Measurements from ENCODE around the gene EVI5.
"Not testable (repeated sequence)": the region's sequence is repeated elsewhere in the genome, so short reads cannot be mapped to it uniquely, and the experiment has no call there.

Gene EVI5

DNA sequence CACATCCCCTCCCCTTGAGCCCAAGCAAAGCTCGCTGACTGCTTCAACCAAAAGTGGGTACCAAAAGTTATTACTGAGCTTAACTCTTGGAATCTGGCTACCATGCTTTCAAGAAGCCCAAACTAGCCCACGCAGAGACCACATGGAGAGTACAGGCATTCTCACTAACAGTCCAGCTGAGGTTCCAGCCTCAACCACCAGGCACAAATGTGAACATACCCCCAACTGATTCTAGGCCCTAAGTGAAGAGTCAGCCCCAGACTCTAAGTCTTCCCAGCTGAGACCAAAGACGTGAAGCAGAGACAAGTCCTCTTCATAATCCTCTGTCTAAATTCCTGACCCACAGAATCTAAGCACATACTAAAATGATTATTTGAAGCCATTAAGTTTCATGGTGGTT is 36.8 kb downstream of the EVI5 start:
- DNase-seq (ENCODE audit: low read depth): no peak

DNA sequence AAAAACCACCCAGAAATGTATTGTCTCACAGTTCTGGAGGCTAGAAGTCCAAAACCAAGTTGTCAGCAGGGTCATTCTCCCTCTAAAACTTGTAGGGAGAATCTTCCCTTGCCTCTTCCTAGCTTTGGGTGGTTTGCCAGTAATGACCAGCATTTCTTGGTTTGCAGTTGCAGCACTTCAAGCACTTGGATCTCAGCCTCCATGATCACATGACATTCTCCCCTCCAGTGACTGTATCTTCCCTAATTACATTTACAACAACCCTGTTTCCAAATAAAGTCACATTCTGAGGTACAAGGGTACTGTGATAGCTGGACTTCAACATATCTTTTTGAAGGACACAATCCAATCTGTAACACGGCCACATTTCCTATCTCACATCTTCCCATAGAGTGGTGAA is 37.2 kb downstream of the EVI5 start:
- no peak for DNase-seq (ENCODE audit: low read depth)

GRCh38 chr1:92746255-92746654 is 38.7 kb downstream of the EVI5 start:
- DNase-seq (ENCODE audit: low read depth): not testable (repeated sequence)

DNA sequence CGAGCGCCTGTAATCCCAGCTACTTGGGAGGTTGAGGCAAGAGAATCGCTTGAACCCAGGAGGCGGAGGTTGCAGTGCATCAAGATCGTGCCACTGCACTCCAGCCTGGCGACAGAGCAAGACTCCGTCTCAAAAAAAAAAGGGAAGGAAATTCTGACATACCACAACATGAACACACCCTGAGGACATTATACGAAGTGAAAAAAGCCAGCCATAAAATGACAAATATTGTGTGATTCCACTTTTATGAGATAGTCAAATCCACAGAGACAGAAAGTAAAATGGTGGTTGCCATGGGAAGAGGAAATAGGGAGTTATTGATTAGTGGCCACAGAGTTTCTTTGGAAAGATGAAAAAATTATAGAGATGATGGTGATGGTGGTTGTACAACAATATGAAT is 41.7 kb downstream of the EVI5 start:
- no peak for DNase-seq (ENCODE audit: low read depth)

- no peak for DNase-seq (ENCODE audit: low read depth)
Measured at GRCh38 chr1:92739669-92740524, 45.0 kb downstream of the EVI5 start.

DNA sequence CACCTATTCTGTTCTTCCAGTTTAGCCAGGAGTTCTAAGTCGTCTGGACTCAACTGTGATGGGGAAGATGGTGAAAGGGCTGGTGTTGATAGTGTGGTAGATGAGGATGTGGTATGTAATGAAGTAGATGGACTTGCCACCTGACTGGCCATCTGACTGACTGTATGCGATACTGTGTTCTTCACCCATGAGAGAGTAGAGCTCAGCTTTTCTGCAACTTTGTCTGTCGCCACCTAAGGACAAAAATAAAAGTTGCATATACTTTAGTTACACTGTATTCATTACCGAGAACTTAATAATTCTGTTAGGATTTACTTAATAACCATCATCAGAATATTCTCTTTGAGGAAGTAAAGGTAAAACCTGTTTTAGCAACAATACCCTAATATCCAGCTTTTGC is 48.5 kb downstream of the EVI5 start:
- no peak for DNase-seq (ENCODE audit: low read depth)

- DNase-seq (ENCODE audit: low read depth): no peak
Measured at GRCh38 chr1:92730476-92730875, 54.4 kb downstream of the EVI5 start.

GRCh38 chr1:92728697-92729096 is 56.2 kb downstream of the EVI5 start:
- no peak for DNase-seq (ENCODE audit: low read depth)

GRCh38 chr1:92723713-92724112 is 61.2 kb downstream of the EVI5 start:
- DNase-seq (ENCODE audit: low read depth): not testable (repeated sequence)

- no peak for DNase-seq (ENCODE audit: low read depth)
Measured at GRCh38 chr1:92721886-92722285, 63.0 kb downstream of the EVI5 start.

DNA sequence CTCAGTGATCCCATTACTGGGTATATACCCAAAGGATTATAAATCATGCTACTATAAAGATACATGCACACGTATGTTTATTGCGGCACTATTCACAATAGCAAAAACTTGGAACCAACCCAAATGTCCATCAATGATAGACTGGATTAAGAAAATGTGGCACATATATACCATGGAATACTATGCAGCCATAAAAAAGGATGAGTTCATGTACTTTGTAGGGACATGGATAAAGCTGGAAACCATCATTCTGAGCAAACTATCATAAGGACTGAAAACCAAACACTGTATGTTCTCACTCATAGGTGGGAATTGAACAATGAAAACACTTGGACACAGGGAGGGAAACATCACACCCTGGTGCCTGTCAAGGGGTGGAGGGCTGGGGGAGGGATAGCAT is 63.8 kb downstream of the EVI5 start:
- DNase-seq (ENCODE audit: low read depth): not testable (repeated sequence)

DNA sequence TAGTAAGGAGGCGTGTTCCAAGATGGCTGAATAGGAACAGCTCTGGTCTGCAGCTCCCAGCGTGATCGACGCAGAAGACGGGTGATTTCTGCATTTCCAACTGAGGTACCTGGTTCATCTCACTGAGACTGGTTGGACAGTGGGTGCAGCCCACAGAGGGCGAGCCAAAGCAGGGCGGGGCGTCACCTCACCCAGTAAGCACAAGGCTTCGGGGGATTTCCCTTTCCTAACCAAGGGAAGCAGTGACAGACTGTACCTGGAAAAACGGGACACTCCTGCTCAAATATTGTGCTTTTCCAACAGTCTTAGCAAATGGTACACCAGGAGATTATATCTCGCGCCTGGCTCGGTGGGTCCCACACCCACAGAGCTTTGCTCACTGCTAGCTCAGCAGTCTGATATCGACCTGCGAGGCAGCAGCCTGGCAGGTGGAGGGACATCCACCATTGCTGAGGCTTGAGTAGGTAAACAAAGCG is 69.4 kb downstream of the EVI5 start:
- DNase-seq (ENCODE audit: low read depth): not testable (repeated sequence)

DNA sequence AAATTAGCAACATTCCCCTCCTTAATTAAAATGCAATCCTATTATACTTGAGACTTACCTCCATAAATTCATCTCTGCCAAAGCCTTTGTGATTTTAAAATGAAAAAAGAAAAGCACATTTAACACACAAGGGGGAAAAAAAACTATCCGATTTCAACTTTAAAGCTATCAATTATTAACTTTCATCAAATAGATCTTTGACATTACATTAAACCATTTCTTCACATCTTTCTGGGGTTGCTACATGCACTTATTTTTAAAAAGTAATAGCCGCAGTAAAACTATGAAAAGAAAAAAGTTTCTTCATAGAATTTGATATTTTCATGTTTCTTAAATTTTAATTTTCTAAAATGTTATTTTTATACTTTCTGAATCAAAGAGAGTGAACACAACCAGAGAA is 71.0 kb downstream of the EVI5 start:
- DNase-seq (ENCODE audit: low read depth): no peak

- DNase-seq (ENCODE audit: low read depth): no peak
Measured at GRCh38 chr1:92711473-92712165, 73.3 kb downstream of the EVI5 start.

DNA sequence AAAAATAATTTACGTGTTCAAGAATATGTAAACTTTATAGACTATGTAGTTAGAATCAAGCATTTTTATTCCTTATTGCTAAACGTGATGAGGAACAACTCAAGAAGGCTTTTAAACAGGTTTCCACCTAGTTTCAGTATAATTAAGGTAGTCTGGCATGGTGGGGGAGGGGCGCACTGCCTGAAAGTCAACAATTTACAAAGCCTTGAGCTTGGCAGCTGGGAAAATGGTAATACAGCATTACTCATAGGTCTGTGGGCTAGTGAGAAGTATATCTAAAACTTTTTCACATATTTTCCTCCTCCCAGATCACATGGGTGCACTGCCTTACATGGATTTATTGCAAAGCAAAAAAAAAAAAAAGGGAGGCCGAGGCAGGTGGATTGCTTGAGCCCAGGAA is 75.2 kb downstream of the EVI5 start:
- no peak for DNase-seq (ENCODE audit: low read depth)

DNA sequence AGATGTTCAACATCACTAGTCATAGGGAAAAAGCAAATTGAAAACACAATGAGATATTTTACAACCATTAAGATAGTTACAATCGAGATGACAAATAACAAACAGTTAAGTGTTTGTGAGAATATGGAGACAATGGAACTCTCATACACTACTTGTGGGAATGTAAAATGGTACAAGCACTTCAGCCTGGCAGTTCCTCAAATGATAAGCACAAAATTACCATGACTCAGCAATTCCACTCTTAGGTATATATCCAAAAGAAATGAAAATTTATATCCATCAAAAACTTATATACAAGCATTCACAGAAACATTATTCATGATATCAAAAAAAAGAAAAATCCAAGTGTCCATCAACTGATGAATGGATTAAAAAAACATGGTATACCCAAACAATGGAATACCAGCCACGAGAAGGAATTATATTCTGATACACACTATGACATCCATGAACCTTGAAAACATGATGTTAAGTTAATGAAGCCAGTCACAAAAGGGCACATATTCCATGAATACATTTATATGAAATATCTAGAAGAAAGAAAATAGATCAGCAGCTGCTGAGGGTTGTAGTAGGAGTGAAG is 76.4 kb downstream of the EVI5 start:
- no peak for DNase-seq (ENCODE audit: low read depth)

GRCh38 chr1:92707709-92708108 is 77.2 kb downstream of the EVI5 start:
- no peak for DNase-seq (ENCODE audit: low read depth)

- no peak for DNase-seq (ENCODE audit: low read depth)
Measured at GRCh38 chr1:92707292-92707691, 77.6 kb downstream of the EVI5 start.

DNA sequence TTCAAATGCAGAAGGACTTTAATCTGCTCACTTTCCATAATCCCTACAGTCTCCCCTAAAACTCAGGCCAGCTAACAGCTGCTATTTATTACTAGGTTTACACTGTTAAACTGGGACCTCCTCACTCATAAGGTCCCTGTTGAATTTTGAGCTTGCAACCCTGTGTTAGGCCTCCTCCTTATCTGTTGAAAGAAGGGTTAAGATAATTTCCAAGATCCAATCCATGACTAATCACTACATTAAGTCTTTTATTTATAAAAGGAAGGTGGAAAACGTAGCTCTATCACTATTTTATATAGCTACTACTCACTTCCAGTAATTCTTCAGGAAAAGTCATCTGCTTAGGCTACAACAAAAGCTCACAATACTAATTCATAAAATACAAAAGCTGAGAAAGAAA is 79.5 kb downstream of the EVI5 start:
- DNase-seq (ENCODE audit: low read depth): no peak

- no peak for DNase-seq (ENCODE audit: low read depth)
Measured at GRCh38 chr1:92701147-92701546, 83.8 kb downstream of the EVI5 start.

- no peak for DNase-seq (ENCODE audit: low read depth)
Measured at GRCh38 chr1:92698932-92699331, 86.0 kb downstream of the EVI5 start.

- no peak for DNase-seq (ENCODE audit: low read depth)
Measured at GRCh38 chr1:92695104-92695503, 89.8 kb downstream of the EVI5 start.

GRCh38 chr1:92691925-92692324 is 93.0 kb downstream of the EVI5 start:
- no peak for DNase-seq (ENCODE audit: low read depth)

All from stimulated activated CD8-positive, alpha-beta memory T cell treated with anti-CD3 and anti-CD28 coated beads, Interleukin-4, amount 100 ng/mL, for 24 hours (primary cell).